Activated CD8-positive, alpha-beta T cell treated with anti-CD3 and anti-CD28 coated beads, Interleukin-2, amount 10 ng/mL, durations not matched to agents 7 days and 5 days (primary cell): ENCODE results near the gene HIGD1A. TPM values are rescaled to one million over a fixed set of nuclear protein-coding genes. Genes with fewer than 3 reads are reported as not detected.

ENCODE experiments used
- ATAC-seq: fragments of 150-1000 bp; cut with Tn5 transposase; one replicate; pipeline ENCODE4 v1.10.0; 2021; ENCODE audit warnings: moderate library complexity
- CTCF ChIA-PET: fragments of 350-600 bp; sonication (Branson Sonifier 250); formaldehyde crosslinking; loops from one replicate; lab custom pipeline; 2021; ENCODE audit warnings: antibody characterized with exemption; lab: Charles Lee
- POLR2A ChIA-PET: fragments of 350-600 bp; sonication (Branson Sonifier 250); formaldehyde crosslinking; loops from one replicate; lab custom pipeline; 2021; ENCODE audit warnings: antibody characterized with exemption; lab: Charles Lee
- DNase-seq: peaks from one replicate; pipeline ENCODE4 v3.0.0-alpha.2; 2020
- H3K27ac Mint-ChIP-seq: one replicate; pipeline ENCODE4 v1.8.0; 2021; ENCODE audit warnings: mild to moderate bottlenecking, mixed read lengths
- H3K27me3 Mint-ChIP-seq: one replicate; pipeline ENCODE4 v1.8.0; 2021; ENCODE audit warnings: low read depth, mixed read lengths
- H3K36me3 Mint-ChIP-seq: one replicate; pipeline ENCODE4 v1.8.0; 2021; ENCODE audit warnings: low read depth, mixed read lengths
- H3K4me1 Mint-ChIP-seq: one replicate; pipeline ENCODE4 v1.8.0; 2021; ENCODE audit warnings: low read depth, mixed read lengths
- H3K4me3 Mint-ChIP-seq: one replicate; pipeline ENCODE4 v1.8.0; 2021; ENCODE audit warnings: mild to moderate bottlenecking, mixed read lengths
- H3K9me3 Mint-ChIP-seq: one replicate; pipeline ENCODE4 v1.8.0; 2022; ENCODE audit warnings: mixed read lengths; ENCODE audit not compliant: insufficient read depth
- total RNA-seq, 2 experiments: library from RNA; stranded (reverse); gene quantifications; one replicate each; pipeline ENCODE4 v1.2.3, GENCODE V29; 2021

HIGD1A gene
- total RNA-seq, 2 experiments from 2014 or later = 55.3 to 57.9 TPM

DNA sequence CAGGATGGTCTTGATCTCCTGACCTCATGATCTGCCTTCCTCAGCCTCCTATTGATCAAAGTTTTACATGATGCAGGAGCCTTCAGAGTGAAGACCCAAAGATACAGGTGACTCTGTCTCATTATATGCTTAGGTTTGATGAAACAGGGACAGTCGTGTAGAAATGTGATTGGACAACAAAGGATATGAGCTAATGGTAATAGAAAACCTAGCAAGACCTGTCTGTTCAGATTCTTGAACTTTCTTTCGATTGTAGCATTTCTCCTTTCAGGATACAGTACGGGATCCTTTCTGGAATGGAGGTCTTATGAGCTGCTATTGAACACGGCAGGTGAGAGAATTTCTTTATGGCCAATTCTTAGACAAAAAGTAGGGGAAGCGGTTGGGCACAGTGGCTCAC is 4.9 kb upstream of the HIGD1A start, which contains the start of gene ACKR2:
Gene ACKR2, plus strand, starts transcription at position 244 of the 400 bp plus-strand sequence. CDS start 55,058 bp downstream, outside the sequence.
- no peaks in the 10 kb centered on the region for H3K36me3 Mint-ChIP-seq
- H3K4me3 Mint-ChIP-seq = no peak within 1 kb of the TSS
- H3K9me3 Mint-ChIP-seq = no peaks in the 10 kb centered on the region
- ChIA-PET CTCF (no interaction called here), POLR2A (interaction anchor here (0.6 kb wide), 1 partner anchor 22 kb away, joined by 3 read pairs; no protein-coding TSS in a partner anchor)
- ATAC-seq = no peak
- no peak for DNase-seq
- no peak within 1 kb of the TSS for H3K27ac Mint-ChIP-seq
- peaks cover 24% of the 10 kb centered on the region for H3K27me3 Mint-ChIP-seq
- peaks cover 6% of the 10 kb centered on the region for H3K4me1 Mint-ChIP-seq

DNA sequence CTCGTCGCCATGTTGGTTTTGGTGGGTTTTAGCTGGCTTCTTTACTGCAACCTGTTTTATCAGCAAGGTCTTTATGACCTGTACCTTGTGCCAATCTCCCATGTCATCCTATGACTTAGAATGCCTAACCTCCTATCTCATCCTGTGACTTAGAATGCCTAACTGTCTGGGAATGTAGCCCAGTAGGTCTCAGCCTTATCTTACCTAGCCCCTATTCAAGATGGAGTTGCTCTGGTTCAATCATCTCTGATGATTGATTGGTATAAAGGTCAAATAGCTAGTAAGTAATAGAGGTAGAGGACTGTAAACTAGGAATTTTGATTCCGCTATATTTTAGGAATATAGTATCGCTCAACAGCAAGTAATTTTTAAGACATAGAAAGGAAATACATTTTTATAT is 3.6 kb upstream of the HIGD1A start:
- ChIA-PET CTCF (interaction anchor here (1.4 kb wide), 1 partner anchor 24 kb away, joined by 5 read pairs; no protein-coding TSS in a partner anchor), POLR2A (no interaction called here)
- Mint-ChIP-seq H3K27ac (no peak overlapping the region), H3K27me3 (peaks cover 24% of the 10 kb centered on the region), H3K9me3 (no peaks in the 10 kb centered on the region), H3K36me3 (no peaks in the 10 kb centered on the region), H3K4me1 (peaks cover 17% of the 10 kb centered on the region), H3K4me3 (no peak overlapping the region)
- ATAC-seq (no peak), DNase-seq (no peak)

DNA sequence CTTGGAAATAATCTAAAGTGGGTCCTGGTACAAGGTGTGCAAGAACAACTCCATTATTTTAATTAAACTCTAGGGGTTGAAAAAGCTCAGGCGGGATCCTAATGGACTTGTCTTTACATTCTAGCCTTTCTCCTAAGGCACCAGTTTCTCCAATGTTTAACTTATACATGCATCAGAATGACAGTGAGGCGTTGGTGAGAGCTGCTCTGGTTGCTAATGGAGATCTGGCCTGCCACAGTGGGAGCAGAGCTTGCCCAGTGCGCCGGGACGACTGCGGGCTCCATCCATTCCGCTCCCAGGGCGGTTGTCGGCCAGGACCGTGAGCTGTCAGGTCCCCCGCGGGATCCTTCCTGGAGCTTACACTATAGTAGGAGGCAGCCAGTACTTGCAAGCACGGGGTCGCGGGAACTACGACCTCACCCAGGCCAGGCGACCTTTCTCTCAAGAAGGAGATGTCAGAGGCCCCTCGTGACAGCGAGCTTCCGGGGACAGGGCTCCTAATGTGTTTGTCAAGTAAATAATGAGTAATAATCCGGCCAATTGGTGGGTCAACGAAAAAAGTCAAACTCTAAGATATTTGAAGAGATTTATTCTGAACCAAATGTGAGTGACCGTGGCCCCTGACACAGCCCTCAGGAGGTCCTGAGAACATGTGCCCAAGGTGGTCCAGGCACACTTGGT is 991 bp upstream of the HIGD1A start:
- H3K27ac Mint-ChIP-seq = peak overlapping the region; percentile 94
- CTCF ChIA-PET = interaction anchor here (0.6 to 1.9 kb wide), 2 partner anchors 26 kb away, joined by 3 to 5 read pairs; no protein-coding TSS in a partner anchor

DNA sequence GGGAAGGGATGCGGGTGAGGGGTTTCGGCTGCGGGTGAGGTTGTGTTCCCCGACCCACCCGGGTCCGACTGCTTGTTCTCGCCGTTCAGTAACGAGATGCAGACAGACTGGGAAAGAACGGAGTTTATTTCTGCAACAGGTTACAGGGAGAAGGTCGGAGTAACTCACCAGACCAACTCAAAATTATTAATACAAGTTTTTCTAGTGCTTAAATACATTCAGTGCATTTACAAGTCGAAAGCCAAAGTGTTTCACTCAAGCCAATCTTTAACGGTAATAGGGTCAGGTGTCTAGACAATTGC is 492 bp upstream of the HIGD1A start:
- Mint-ChIP-seq H3K4me1 (peaks cover 44% of the 10 kb centered on the region), H3K4me3 (peak overlapping the region; percentile 97), H3K36me3 (peaks cover 4% of the 10 kb centered on the region), H3K27me3 (peaks cover 21% of the 10 kb centered on the region), H3K27ac (peak overlapping the region; percentile 94), H3K9me3 (no peaks in the 10 kb centered on the region)
- CTCF ChIA-PET = interaction anchor here (1.9 kb wide), 1 partner anchor 27 kb away, joined by 5 read pairs; no protein-coding TSS in a partner anchor
- POLR2A ChIA-PET = interaction anchor here (1.1 kb wide), 2 partner anchors 13 to 105 kb away, joined by 3 read pairs; no protein-coding TSS in a partner anchor
- ATAC-seq (no peak), DNase-seq (no peak)

More for the DNA sequence above, 991 bp upstream of the HIGD1A start:
- peak overlapping the region; percentile 97 for H3K4me3 Mint-ChIP-seq
- DNase-seq (no peak), ATAC-seq (no peak)
- POLR2A ChIA-PET = interaction anchor here (1.1 kb wide), 2 partner anchors 12 to 106 kb away, joined by 3 read pairs; no protein-coding TSS in a partner anchor
- H3K27me3 Mint-ChIP-seq = peaks cover 21% of the 10 kb centered on the region
- H3K9me3 Mint-ChIP-seq = no peaks in the 10 kb centered on the region
- peaks cover 39% of the 10 kb centered on the region for H3K4me1 Mint-ChIP-seq
- peaks cover 2% of the 10 kb centered on the region for H3K36me3 Mint-ChIP-seq

DNA sequence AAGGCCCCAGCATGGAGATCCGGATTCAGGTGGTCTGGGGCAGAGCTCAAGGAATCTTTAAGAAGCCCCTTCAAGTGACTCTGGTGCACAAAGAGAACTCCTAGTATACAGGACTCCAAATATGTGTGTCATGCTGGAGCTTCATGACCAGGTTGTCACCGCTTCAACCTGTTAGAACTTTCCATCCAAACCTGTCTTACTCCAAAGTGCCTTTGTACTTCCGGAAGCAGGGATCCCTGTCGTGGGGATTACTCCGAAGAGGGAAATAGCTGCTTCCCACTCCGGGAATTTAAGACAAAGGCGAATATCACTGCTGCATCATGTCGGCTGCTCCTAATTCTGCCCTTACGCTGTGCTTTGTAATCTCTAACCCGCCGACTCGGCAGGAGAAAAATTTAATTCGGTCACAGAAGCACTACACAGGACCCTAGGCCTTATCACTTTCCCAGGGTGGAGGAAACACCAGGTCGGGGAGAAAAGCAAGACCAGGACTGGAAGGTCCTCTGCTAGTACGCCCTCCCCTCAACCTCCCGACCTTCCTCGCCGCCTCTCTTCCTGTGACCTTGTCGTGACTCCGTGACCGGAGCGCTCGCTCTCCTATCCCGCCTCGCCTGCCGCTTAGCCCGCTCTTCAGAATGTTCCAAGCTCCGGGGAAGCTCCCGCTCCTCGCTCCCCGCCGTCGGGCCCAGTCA is 730 bp downstream of the HIGD1A start:
- DNase-seq = peak; percentile 48
- H3K4me3 Mint-ChIP-seq = peak overlapping the region; percentile 97
- peak overlapping the region; percentile 94 for H3K27ac Mint-ChIP-seq
- H3K4me1 Mint-ChIP-seq = peaks cover 47% of the 10 kb centered on the region
- peaks cover 6% of the 10 kb centered on the region for H3K36me3 Mint-ChIP-seq
- H3K9me3 Mint-ChIP-seq = no peaks in the 10 kb centered on the region
- ChIA-PET POLR2A (interaction anchor here (0.6 kb wide), 1 partner anchor 670 kb away, joined by 3 read pairs; no protein-coding TSS in a partner anchor), CTCF (interaction anchor here (0.7 to 1.1 kb wide), 4 partner anchors 9 to 24 kb away, joined by 4 to 7 read pairs (median 5); no protein-coding TSS in a partner anchor)
- peak; percentile 40 for ATAC-seq
- peaks cover 16% of the 10 kb centered on the region for H3K27me3 Mint-ChIP-seq

DNA sequence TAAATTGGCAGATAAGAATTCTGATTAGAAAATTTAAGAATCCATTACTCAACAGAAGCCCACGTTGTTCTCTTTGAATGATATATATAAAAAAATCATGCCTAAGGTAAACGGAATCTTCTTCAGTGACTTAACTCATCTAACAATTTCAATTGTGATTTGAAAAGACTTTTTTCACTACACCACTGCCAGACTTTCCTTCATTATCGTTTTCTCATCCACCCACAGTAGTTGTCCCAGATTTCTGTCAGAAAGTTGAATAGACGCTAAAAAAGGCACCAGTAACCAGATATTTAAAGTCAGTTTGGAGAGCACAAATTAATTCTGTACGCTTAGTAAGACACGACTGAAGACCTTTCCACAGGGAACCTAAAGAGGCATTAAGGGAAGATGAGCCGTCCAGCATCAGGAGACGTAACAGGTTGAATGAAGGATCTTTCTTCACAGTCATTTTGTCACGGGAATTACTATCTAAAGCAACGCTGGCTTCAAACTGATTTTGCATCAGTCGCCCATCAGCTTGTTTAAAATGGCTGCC is 1.3 kb downstream of the HIGD1A start:
- peaks cover 13% of the 10 kb centered on the region for H3K27me3 Mint-ChIP-seq
- peaks cover 47% of the 10 kb centered on the region for H3K4me1 Mint-ChIP-seq
- no peaks in the 10 kb centered on the region for H3K9me3 Mint-ChIP-seq
- POLR2A ChIA-PET = interaction anchor here (0.6 kb wide), 1 partner anchor 671 kb away, joined by 3 read pairs; no protein-coding TSS in a partner anchor
- no peak overlapping the region for H3K27ac Mint-ChIP-seq
- DNase-seq = no peak
- peak overlapping the region; percentile 97 for H3K4me3 Mint-ChIP-seq
- ATAC-seq = no peak
- CTCF ChIA-PET = interaction anchor here (0.9 to 1.1 kb wide), 2 partner anchors 9 to 24 kb away, joined by 5 to 7 read pairs; no protein-coding TSS in a partner anchor
- peaks cover 6% of the 10 kb centered on the region for H3K36me3 Mint-ChIP-seq

DNA sequence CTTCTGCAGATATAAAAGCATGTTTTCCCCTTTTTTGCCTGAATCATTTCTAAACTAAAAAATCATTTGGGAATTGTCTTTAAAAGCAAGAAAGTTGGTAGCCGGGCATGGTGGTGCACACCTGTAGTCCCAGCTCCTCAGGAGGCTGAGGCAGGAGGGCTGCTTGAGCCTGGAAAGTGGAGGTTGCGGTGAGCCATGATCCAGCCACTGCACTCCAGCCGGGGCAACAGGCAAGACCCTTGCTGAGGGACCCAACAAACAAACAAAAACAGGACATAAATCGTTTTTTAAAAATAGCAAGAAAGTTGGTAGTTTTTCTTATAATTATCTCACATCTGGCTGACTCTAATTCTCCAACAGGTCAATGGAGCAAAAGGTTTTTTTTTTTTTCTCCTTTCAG is 2.5 kb downstream of the HIGD1A start:
- POLR2A ChIA-PET = no interaction called here
- Mint-ChIP-seq H3K9me3 (no peaks in the 10 kb centered on the region), H3K36me3 (peaks cover 6% of the 10 kb centered on the region), H3K27ac (no peak overlapping the region), H3K27me3 (peaks cover 6% of the 10 kb centered on the region), H3K4me1 (peaks cover 47% of the 10 kb centered on the region), H3K4me3 (no peak overlapping the region)
- CTCF ChIA-PET = no interaction called here
- DNase-seq (no peak), ATAC-seq (no peak)

DNA sequence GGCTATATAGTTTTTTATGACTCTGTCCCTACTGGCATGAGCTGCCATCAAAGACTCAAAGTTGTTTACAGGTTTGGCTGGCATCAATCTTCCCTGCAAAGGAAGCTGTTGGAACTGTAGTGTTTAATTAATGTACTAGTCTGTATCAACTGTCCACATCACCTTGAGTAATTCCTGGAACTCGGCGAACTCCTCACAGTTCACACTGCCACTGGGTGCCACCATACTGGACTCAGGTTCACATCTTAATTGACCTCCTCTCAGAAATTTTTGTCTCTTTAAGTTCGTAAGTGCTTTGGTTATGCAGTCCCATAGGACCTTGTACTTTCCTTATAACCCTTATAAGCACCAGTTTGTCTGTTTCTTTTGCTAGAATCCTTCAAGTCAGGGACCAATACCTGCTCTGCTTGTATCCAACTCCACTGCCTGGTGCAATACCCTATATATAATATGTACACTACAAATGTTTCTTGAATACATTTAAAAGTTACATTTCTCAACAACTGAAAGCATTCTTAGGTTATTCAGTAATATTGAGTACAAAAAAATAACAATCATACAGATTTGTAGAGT is 3.2 kb downstream of the HIGD1A start:
- CTCF ChIA-PET = interaction anchor here (0.9 to 1.3 kb wide), 2 partner anchors 19 to 80 kb away, joined by 4 read pairs; no protein-coding TSS in a partner anchor
- no peak overlapping the region for H3K27ac Mint-ChIP-seq
- peaks cover 10% of the 10 kb centered on the region for H3K36me3 Mint-ChIP-seq
- peaks cover 5% of the 10 kb centered on the region for H3K27me3 Mint-ChIP-seq
- no peaks in the 10 kb centered on the region for H3K9me3 Mint-ChIP-seq
- H3K4me3 Mint-ChIP-seq = no peak overlapping the region
- H3K4me1 Mint-ChIP-seq = peaks cover 50% of the 10 kb centered on the region
- DNase-seq (no peak), ATAC-seq (no peak)
- POLR2A ChIA-PET = no interaction called here

DNA sequence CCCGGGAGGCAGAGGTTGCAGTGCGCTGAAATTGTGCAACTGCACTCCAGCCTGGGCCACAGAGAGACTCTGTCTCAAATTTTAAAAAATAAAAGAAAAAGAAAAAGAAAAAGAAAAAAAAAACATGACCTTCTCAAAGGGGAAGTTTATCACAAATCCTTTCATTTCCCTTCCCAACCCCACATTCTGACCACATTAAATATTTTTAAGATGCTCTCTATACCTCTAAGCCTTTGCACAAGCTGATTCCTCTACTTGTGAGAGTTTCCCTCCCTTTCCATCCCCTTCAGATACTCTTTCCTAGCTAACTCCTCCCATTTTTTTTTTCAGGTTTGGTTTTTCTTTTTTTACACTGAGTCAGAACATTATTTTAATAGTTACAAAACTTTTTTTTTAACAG is 4.0 kb downstream of the HIGD1A start:
- Mint-ChIP-seq H3K27ac (no peak overlapping the region), H3K36me3 (peaks cover 15% of the 10 kb centered on the region), H3K4me1 (peaks cover 49% of the 10 kb centered on the region), H3K4me3 (no peak overlapping the region), H3K9me3 (no peaks in the 10 kb centered on the region), H3K27me3 (no peaks in the 10 kb centered on the region)
- POLR2A ChIA-PET = no interaction called here
- DNase-seq (no peak), ATAC-seq (no peak)
- CTCF ChIA-PET = interaction anchor here (0.9 to 1.5 kb wide), 3 partner anchors 18 to 81 kb away, joined by 4 to 6 read pairs (median 4); no protein-coding TSS in a partner anchor

DNA sequence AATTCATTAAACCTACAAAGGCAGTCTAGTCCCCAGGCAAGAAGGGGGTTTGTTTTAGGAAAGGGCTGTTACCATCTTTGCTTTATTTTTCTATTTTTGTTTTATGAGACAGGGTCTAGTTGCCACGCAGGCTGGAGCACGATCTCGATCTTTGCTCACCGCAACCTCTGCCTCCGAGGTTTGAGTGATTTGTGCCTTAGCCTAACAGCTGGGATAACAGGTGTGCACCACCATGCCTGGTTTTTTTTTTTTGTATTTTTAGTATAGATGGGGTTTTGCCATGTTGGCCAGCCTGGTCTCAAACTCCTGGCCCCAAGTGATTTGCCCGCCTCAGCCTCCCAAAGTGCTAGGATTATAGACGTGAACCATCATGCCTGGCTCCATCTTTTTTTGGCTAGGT is 4.9 kb downstream of the HIGD1A start:
- Mint-ChIP-seq H3K4me1 (peaks cover 45% of the 10 kb centered on the region), H3K4me3 (no peak overlapping the region), H3K36me3 (peaks cover 15% of the 10 kb centered on the region), H3K27me3 (no peaks in the 10 kb centered on the region), H3K27ac (no peak overlapping the region), H3K9me3 (no peaks in the 10 kb centered on the region)
- DNase-seq (no peak), ATAC-seq (no peak)
- ChIA-PET POLR2A (no interaction called here), CTCF (interaction anchor here (1.5 kb wide), 1 partner anchor 40 kb away, joined by 6 read pairs; no protein-coding TSS in a partner anchor)

DNA sequence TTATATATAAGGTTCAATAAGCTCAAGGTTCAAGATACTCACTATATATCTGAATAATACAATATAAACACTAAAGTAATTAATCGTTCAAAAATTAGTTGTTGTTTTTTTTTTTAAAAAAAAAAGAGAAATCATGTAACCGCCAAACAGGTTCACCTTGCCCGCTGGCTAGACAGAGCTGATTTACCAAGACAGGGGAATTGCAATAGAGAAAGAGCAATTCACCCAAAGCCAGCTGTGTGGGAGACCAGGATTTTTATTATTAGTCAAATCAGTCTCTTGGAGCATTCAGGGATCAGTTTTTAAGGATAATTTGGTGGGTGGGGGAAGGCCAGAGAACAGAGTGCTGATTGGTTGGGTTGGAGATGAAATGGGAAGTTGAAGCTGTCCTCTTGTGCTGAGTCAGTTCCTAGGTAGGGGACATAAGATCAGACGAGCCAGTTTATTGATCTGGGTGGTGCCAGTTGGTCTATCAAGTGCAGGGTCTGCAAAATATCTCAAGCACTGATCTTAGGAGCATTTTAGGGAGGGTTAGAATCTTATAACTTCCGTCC is 7.9 kb downstream of the HIGD1A start:
- H3K27me3 Mint-ChIP-seq = no peaks in the 10 kb centered on the region
- H3K9me3 Mint-ChIP-seq = no peaks in the 10 kb centered on the region
- CTCF ChIA-PET = interaction anchor here (1.3 kb wide), 1 partner anchor 34 kb away, joined by 9 read pairs; no protein-coding TSS in a partner anchor
- ATAC-seq (no peak), DNase-seq (no peak)
- H3K36me3 Mint-ChIP-seq = peaks cover 26% of the 10 kb centered on the region
- no peak overlapping the region for H3K4me3 Mint-ChIP-seq
- POLR2A ChIA-PET = no interaction called here
- H3K27ac Mint-ChIP-seq = no peak overlapping the region
- peaks cover 24% of the 10 kb centered on the region for H3K4me1 Mint-ChIP-seq
